ENCODE data around the gene TNS2. TPM values are rescaled to one million over a fixed set of nuclear protein-coding genes. Genes with fewer than 3 reads are reported as not detected.
A peak's percentile ranks its signal among the peaks of the same experiment; 100 is the strongest.

TNS2 gene
- total and polyA plus RNA-seq, 2 of the 13 experiments (the other 11 are each of a cell fraction or from before 2014, with no cell fraction given), result 8.9 to 20.4 TPM

GRCh38 chr12:53046655-53047220 is 3.1 kb upstream of the TNS2 start (continued):
- TF ChIP-seq ZMAT3 (CRISPR knock-in tag; conservative IDR thresholded peaks at IDR 0.05), result no peak
- TF ChIP-seq IRX3 (CRISPR knock-in tag; IDR thresholded peaks at IDR 0.05; ENCODE audit: borderline replicate concordance, low read depth), result no peak
- TF ChIP-seq ZBTB14 (CRISPR knock-in tag; IDR thresholded peaks at IDR 0.05), result peak; percentile 54; the same call in 1 of the 2 replicates
- no peak for TF ChIP-seq ZNF234 (CRISPR knock-in tag; conservative IDR thresholded peaks at IDR 0.05)
- 0 out of 2 replicates have a peak, but pooled peaks have one; percentile 29 for TF ChIP-seq ZBTB7B (CRISPR knock-in tag; IDR thresholded peaks at IDR 0.05)
- no peak for TF ChIP-seq SOX6 (IDR thresholded peaks at IDR 0.05)
- TF ChIP-seq SOX6 (CRISPR knock-in tag; IDR thresholded peaks at IDR 0.05), result no peak
- TF ChIP-seq ZNF24 (IDR thresholded peaks at IDR 0.05), result no peak
- no peak for TF ChIP-seq PLRG1 (conservative IDR thresholded peaks at IDR 0.05)
- TF ChIP-seq TCF7 (IDR thresholded peaks at IDR 0.05; ENCODE audit: low read depth), result no peak
- TF ChIP-seq ZEB1 (IDR thresholded peaks at IDR 0.05; ENCODE audit: insufficient replicate concordance, low read depth), result no peak
- TF ChIP-seq ZNF782 (CRISPR knock-in tag; IDR thresholded peaks at IDR 0.05; ENCODE audit: borderline replicate concordance), result no peak
- no peak for TF ChIP-seq MIXL1 (CRISPR knock-in tag; IDR thresholded peaks at IDR 0.05)
- no peak for TF ChIP-seq TFAP4 (IDR thresholded peaks at IDR 0.05; ENCODE audit: borderline replicate concordance, low read depth)
- TF ChIP-seq ISX (CRISPR knock-in tag; conservative IDR thresholded peaks at IDR 0.05), result no peak
- no peak for TF ChIP-seq CBX1 (IDR thresholded peaks at IDR 0.05; ENCODE audit: low read depth)
- TF ChIP-seq PTBP1 (IDR thresholded peaks at IDR 0.05; ENCODE audit: low read depth, low read length, poor library complexity, severe bottlenecking), result no peak
- no peak for TF ChIP-seq ZNF841 (CRISPR knock-in tag; IDR thresholded peaks at IDR 0.05; ENCODE audit: borderline replicate concordance)
- no peak for TF ChIP-seq PHF21A (CRISPR knock-in tag; IDR thresholded peaks at IDR 0.05)
- no peak for TF ChIP-seq ZNF546 (CRISPR knock-in tag; conservative IDR thresholded peaks at IDR 0.05)
- TF ChIP-seq ZNF770 (CRISPR knock-in tag; IDR thresholded peaks at IDR 0.05), result no peak
- TF ChIP-seq ZNF263 (CRISPR knock-in tag; IDR thresholded peaks at IDR 0.05), result no peak; the same call in 1 of the 2 replicates
- no peak for TF ChIP-seq MNT (IDR thresholded peaks at IDR 0.05)
- TF ChIP-seq ZNF891 (CRISPR knock-in tag; IDR thresholded peaks at IDR 0.05), result no peak
- TF ChIP-seq ZNF709 (CRISPR knock-in tag; IDR thresholded peaks at IDR 0.05), result no peak
- no peak for TF ChIP-seq SETDB1 (CRISPR knock-in tag; IDR thresholded peaks at IDR 0.05; ENCODE audit: borderline replicate concordance)

Data from HepG2 (cell line).